ENCODE measurements around the gene ARHGAP5.

ARHGAP5 gene

DNA sequence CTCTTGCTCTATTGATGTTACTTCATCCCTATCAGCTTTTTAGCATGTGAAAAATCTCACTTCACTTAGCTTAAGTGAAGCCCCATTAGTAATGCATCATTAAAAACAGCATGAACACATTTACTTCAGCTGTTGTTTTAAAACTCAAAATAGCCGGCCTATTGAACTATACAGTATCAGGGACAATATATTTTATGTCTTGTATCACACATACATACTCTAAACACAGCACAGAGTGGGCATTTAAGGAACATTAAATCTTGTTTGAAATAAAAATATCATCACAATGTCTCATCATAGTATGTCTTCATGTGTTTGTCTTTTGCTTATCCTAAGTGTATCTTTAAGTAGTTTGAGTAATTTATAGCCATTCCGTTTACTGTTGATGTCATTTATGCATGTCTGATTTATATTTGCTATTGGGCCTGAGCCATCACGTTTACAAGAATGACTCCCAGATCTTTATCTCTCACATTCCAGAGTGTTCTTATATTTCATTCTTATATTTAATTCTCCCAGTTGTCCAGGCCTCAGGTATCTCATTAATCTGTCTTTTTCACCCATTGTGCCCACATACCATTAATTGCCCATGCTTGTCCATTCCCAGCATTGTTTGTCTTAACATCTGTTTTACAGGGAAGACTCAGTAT is 57.5 kb downstream of the ARHGAP5 start:
- in situ Hi-C loops (cut with HindIII; ENCODE audit: low sequenced_read_pairs), result no loop called here
- DNase-seq (ENCODE audit: low read depth), result peak; percentile 18
- TF ChIP-seq, protein P1, sequence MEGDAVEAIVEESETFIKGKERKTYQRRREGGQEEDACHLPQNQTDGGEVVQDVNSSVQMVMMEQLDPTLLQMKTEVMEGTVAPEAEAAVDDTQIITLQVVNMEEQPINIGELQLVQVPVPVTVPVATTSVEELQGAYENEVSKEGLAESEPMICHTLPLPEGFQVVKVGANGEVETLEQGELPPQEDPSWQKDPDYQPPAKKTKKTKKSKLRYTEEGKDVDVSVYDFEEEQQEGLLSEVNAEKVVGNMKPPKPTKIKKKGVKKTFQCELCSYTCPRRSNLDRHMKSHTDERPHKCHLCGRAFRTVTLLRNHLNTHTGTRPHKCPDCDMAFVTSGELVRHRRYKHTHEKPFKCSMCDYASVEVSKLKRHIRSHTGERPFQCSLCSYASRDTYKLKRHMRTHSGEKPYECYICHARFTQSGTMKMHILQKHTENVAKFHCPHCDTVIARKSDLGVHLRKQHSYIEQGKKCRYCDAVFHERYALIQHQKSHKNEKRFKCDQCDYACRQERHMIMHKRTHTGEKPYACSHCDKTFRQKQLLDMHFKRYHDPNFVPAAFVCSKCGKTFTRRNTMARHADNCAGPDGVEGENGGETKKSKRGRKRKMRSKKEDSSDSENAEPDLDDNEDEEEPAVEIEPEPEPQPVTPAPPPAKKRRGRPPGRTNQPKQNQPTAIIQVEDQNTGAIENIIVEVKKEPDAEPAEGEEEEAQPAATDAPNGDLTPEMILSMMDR (IDR thresholded peaks at IDR 0.05; ENCODE audit: low read depth, low read length, missing control alignments), result no peak
- H3K4me3 ChIP-seq (ENCODE audit: low read depth, low read length), result no peak overlapping the region

- in situ Hi-C loops (cut with HindIII; ENCODE audit: low sequenced_read_pairs), result no loop called here
- DNase-seq (ENCODE audit: low read depth), result no peak
- TF ChIP-seq, protein P1 (IDR thresholded peaks at IDR 0.05; ENCODE audit: low read depth, low read length, missing control alignments), result no peak
- H3K4me3 ChIP-seq (ENCODE audit: low read depth, low read length), result no peak overlapping the region
Observed at GRCh38 chr14:32136027-32136825, 59.1 kb downstream of the ARHGAP5 start.

DNA sequence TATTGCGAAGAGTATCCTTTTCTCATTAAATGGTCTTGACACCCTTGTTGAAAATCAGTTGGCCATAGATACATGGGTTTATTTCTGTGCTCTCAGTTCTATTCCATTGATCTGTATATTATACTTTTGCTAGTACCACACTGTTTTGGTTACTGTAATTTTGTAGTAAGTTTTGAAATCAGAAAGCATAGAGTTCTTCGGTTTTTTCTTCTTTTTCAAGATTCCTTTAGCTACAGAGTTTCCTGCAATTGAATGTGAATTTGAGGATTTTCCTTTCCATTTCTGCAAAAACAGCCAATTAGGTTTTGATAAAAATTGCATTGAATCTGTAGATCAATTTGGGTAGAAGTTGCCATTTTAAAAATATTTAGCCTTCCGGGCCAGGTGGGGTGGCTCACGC is 60.2 kb downstream of the ARHGAP5 start:
- DNase-seq (ENCODE audit: low read depth), result no peak
- in situ Hi-C loops (cut with HindIII; ENCODE audit: low sequenced_read_pairs), result no loop called here
- TF ChIP-seq, protein P1 (IDR thresholded peaks at IDR 0.05; ENCODE audit: low read depth, low read length, missing control alignments), result no peak
- no peak overlapping the region for H3K4me3 ChIP-seq (ENCODE audit: low read depth, low read length)

- in situ Hi-C loops (cut with HindIII; ENCODE audit: low sequenced_read_pairs), result no loop called here
- TF ChIP-seq, protein P1 (IDR thresholded peaks at IDR 0.05; ENCODE audit: low read depth, low read length, missing control alignments), result no peak
Observed at GRCh38 chr14:32137892-32138291, 60.8 kb downstream of the ARHGAP5 start.

GRCh38 chr14:32142341-32142740 is 65.2 kb downstream of the ARHGAP5 start:
- in situ Hi-C loops (cut with HindIII; ENCODE audit: low sequenced_read_pairs), result no loop called here
- no peak overlapping the region for H3K4me3 ChIP-seq (ENCODE audit: low read depth, low read length)
- DNase-seq (ENCODE audit: low read depth), result no peak
- TF ChIP-seq, protein P1 (IDR thresholded peaks at IDR 0.05; ENCODE audit: low read depth, low read length, missing control alignments), result no peak

More at GRCh38 chr14:32137892-32138291, 60.8 kb downstream of the ARHGAP5 start:
- no peak overlapping the region for H3K4me3 ChIP-seq (ENCODE audit: low read depth, low read length)
- DNase-seq (ENCODE audit: low read depth), result no peak

DNA sequence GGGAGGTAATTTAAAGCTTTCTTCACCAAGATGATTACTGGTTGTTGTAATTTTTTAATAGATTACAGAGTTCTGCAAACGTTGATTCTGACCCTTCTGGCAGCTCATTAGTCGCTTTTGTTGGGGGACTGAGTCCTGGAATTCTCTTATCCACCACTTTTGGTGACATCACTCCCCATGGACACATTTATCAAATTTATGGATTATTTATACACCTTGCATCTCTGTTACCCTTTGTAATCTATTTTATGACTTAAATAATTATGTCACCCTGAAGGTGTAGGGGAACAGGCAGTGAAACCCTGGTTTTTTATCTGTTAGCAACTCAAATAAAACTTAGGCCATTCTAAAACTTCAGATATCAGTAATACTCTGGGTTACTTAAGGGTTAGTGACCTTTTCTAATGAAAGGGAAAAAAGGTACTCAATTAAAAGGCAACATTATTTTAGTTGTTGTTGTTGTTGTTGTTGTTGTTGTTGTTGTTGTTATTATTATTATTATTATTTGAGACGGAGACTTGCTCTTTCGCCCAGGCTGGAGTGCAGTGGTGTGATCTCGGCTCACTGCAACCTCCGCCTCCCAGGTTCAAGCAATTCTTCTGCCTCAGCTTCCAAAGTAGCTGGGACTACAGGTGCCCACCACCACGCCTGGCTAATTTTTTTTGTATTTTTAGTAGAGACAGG is 65.8 kb downstream of the ARHGAP5 start:
- TF ChIP-seq, protein P1 (IDR thresholded peaks at IDR 0.05; ENCODE audit: low read depth, low read length, missing control alignments), result no peak
- H3K4me3 ChIP-seq (ENCODE audit: low read depth, low read length), result no peak overlapping the region
- in situ Hi-C loops (cut with HindIII; ENCODE audit: low sequenced_read_pairs), result no loop called here
- DNase-seq (ENCODE audit: low read depth), result no peak

All from astrocyte of the cerebellum (primary cell).